Measurements from ENCODE around the gene NEB. TPM values are rescaled to one million over a fixed set of nuclear protein-coding genes. Genes with fewer than 3 reads are reported as not detected.

NEB gene
- total RNA-seq, 1 donor, result under 0.01 TPM

- H3K4me3 ChIP-seq (ENCODE audit: low read depth, low read length), result no peak overlapping the region
- TF ChIP-seq, protein P1, sequence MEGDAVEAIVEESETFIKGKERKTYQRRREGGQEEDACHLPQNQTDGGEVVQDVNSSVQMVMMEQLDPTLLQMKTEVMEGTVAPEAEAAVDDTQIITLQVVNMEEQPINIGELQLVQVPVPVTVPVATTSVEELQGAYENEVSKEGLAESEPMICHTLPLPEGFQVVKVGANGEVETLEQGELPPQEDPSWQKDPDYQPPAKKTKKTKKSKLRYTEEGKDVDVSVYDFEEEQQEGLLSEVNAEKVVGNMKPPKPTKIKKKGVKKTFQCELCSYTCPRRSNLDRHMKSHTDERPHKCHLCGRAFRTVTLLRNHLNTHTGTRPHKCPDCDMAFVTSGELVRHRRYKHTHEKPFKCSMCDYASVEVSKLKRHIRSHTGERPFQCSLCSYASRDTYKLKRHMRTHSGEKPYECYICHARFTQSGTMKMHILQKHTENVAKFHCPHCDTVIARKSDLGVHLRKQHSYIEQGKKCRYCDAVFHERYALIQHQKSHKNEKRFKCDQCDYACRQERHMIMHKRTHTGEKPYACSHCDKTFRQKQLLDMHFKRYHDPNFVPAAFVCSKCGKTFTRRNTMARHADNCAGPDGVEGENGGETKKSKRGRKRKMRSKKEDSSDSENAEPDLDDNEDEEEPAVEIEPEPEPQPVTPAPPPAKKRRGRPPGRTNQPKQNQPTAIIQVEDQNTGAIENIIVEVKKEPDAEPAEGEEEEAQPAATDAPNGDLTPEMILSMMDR (IDR thresholded peaks at IDR 0.05; ENCODE audit: insufficient read depth, low read depth, low read length), result no peak
- DNase-seq (ENCODE audit: low read depth), result no peak
These were observed 158.2 kb downstream of the NEB start for GRCh38 chr2:151576080-151576479.

- TF ChIP-seq, protein P1 (IDR thresholded peaks at IDR 0.05; ENCODE audit: insufficient read depth, low read depth, low read length), result no peak
- no peak overlapping the region for H3K4me3 ChIP-seq (ENCODE audit: low read depth, low read length)
- no peak for DNase-seq (ENCODE audit: low read depth)
These were observed 158.9 kb downstream of the NEB start for GRCh38 chr2:151575338-151575737.

- DNase-seq (ENCODE audit: low read depth), result no peak
- no peak overlapping the region for H3K4me3 ChIP-seq (ENCODE audit: low read depth, low read length)
- TF ChIP-seq, protein P1 (IDR thresholded peaks at IDR 0.05; ENCODE audit: insufficient read depth, low read depth, low read length), result no peak
These were observed 164.1 kb downstream of the NEB start for GRCh38 chr2:151570191-151570590.

- no peak overlapping the region for H3K4me3 ChIP-seq (ENCODE audit: low read depth, low read length)
These were observed 165.1 kb downstream of the NEB start for GRCh38 chr2:151569167-151569566.

DNA sequence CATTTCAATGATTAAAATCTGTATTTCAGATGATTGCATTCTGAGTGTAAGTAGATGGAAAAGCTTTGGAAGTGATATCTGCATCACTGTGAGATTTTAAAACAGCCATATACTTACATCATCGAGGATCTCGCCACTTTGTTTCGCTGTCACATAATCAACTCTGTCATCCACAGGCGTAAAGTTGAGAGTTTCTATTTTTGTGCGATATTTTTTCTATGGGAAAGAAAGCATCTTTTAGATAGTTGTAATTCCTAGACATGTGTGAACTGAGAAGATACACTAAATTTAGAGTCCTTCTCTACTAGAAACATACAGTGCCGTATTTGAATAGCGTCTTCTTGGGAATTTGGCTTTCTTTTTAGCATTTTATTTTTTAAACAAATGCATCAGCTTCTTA, 165.8 kb downstream of the NEB start:
- TF ChIP-seq, protein P1 (IDR thresholded peaks at IDR 0.05; ENCODE audit: insufficient read depth, low read depth, low read length), result no peak
- no peak for DNase-seq (ENCODE audit: low read depth)
- H3K4me3 ChIP-seq (ENCODE audit: low read depth, low read length), result no peak overlapping the region

More at GRCh38 chr2:151569167-151569566, 165.1 kb downstream of the NEB start:
- DNase-seq (ENCODE audit: low read depth), result no peak
- TF ChIP-seq, protein P1 (IDR thresholded peaks at IDR 0.05; ENCODE audit: insufficient read depth, low read depth, low read length), result no peak

GRCh38 chr2:151567006-151567405, 167.3 kb downstream of the NEB start:
- TF ChIP-seq, protein P1 (IDR thresholded peaks at IDR 0.05; ENCODE audit: insufficient read depth, low read depth, low read length), result no peak
- no peak overlapping the region for H3K4me3 ChIP-seq (ENCODE audit: low read depth, low read length)
- DNase-seq (ENCODE audit: low read depth), result no peak

DNA sequence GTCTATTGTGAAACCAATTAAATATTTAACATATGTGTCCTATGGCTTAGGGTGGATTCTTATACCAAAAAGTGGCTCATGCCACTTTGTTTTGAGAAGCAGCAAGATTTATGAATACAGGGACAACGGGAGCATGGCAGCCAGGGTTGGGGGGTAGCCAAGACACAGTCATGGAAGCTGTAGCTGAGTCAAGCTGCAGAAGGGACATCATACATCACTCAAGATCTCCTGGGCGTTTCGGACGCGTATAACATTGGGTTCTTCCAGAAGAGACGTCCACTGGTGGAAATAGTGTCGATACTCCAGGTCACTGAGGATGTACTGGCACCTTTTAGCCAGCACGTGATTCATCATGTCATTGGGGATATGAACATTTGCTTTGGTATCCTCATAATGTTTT, 171.9 kb downstream of the NEB start:
- TF ChIP-seq, protein P1 (IDR thresholded peaks at IDR 0.05; ENCODE audit: insufficient read depth, low read depth, low read length), result no peak
- H3K4me3 ChIP-seq (ENCODE audit: low read depth, low read length), result no peak overlapping the region
- no peak for DNase-seq (ENCODE audit: low read depth)

All from fibroblast of villous mesenchyme (primary cell).